Measurements from ENCODE around the gene FAM98B. TPM values are rescaled to one million over a fixed set of nuclear protein-coding genes. Genes with fewer than 3 reads are reported as not detected.

The FAM98B gene
- total and polyA plus RNA-seq, 9 of the 15 experiments (the other 6 are each of a cell fraction or from before 2014, with no cell fraction given), result 3.1 to 42.0 (median 9.4) TPM

DNA sequence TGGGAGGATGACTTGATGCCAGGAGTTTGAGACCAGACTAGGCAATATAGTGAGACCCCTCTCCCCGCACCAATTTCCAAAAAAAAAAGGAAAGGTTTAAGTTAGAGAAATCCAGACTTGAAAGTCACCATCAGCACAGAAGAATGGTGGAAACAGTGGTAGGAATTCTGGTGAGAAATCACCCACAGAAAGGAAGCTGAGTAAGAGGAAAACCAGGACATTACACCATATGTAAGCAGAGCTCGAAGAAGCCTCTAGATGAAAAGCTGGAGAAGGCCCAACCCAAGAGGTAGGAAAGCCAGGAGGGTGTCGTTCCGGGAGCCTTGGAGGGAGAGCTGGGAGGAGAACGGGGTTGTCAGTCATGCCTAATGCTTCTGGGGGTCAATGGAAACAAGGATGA, 70.2 kb downstream of the FAM98B start:
- no TSS peak for BruUV-seq (replicated peaks)
- ChIA-PET CTCF (ENCODE audit: low intra/inter-chr PET ratio) (no interaction called here), POLR2A (interaction anchor here (0.6 kb wide), 1 partner anchor 51 kb away, joined by 3 read pairs; no protein-coding TSS in a partner anchor)
- no peaks in the 10 kb centered on the region; a peak in 1 of 5 replicates for H3K4me1 ChIP-seq (replicated peaks in 1 of 2; ENCODE audit: control insufficient read depth in 2 of 2, insufficient read depth in 2 of 2, low read length in 2 of 2)
- H3K79me2 ChIP-seq (ENCODE audit: control insufficient read depth, insufficient read depth, low read length), result no peaks in the 10 kb centered on the region
- in situ Hi-C loops (cut with MboI) (no loop called here), intact Hi-C loops (cut with micrococcal nuclease) (no loop called here)
- no peaks in the 10 kb centered on the region for H4K20me1 ChIP-seq (replicated peaks; ENCODE audit: control insufficient read depth, insufficient read depth, low read length)
- no peak overlapping the region for H3K9ac ChIP-seq (ENCODE audit: insufficient read depth in 1 of 2, low read depth in 2 of 2, low read length in 2 of 2)
- H3K36me3 ChIP-seq (ENCODE audit: control insufficient read depth, insufficient read depth, low read length), result no peaks in the 10 kb centered on the region
- no peaks in the 10 kb centered on the region for H3K9me1 ChIP-seq (ENCODE audit: control insufficient read depth, insufficient read depth, low read length)
- no peak for TF ChIP-seq TEAD4 (IDR thresholded peaks at IDR 0.05; ENCODE audit: low read length)
- no peak for TF ChIP-seq TEAD4 (CRISPR knock-in tag; IDR thresholded peaks at IDR 0.05; ENCODE audit: borderline replicate concordance)
- FAIRE-seq, result no peak
- no peak overlapping the region for H2AFZ ChIP-seq (ENCODE audit: low read depth, low read length)
- 19% methylated on average over 4 of the region's 5 CpGs for WGBS (ENCODE audit: insufficient coverage, low coverage, missing lambda C conversion rate)
- H3K9me3 ChIP-seq (replicated peaks; ENCODE audit: control insufficient read depth, insufficient read depth, low read depth, low read length), result no peaks in the 10 kb centered on the region
- no peak for ATAC-seq
- no peak overlapping the region for H3K4me2 ChIP-seq (ENCODE audit: insufficient read depth, low read length)
- no peak overlapping the region for H3K4me3 ChIP-seq
- H3K27ac ChIP-seq (ENCODE audit: extremely low read depth, low read depth, low read length), result no peak overlapping the region
- no peak for DNase-seq (ENCODE audit: extremely low read depth in 1 of 4, low spot score in 3 of 4)
- H3K27me3 ChIP-seq (ENCODE audit: control insufficient read depth in 2 of 2, insufficient read depth in 2 of 2, low read length in 2 of 2), result no peaks in the 10 kb centered on the region; a peak in 2 of 5 replicates

DNA sequence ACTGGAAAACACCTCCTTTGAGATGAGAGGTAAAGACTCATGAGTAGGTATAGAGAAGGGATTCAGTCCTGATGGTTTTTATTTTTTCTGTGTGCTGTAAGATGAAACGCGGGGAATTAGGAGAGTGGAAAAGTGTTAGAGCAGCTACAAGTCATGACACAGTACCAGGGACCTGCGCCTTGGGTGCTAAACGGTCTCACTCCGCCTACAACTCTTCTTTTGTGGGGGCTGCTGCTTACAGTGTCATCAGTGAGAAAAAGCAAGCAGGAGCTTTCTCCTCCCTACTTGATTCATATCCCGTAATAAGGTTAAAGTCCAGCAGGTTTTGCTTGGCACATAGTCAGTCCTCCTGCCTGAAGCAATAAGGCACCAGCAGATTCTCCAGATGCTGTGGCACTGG, 71.6 kb downstream of the FAM98B start:
- Histone ChIP-seq H3K4me3 (no peak overlapping the region), H2AFZ (ENCODE audit: low read depth, low read length) (no peak overlapping the region), H3K27me3 (ENCODE audit: control insufficient read depth in 2 of 2, insufficient read depth in 2 of 2, low read length in 2 of 2) (no peaks in the 10 kb centered on the region; a peak in 2 of 5 replicates), H3K9ac (ENCODE audit: insufficient read depth in 1 of 2, low read depth in 2 of 2, low read length in 2 of 2) (no peak overlapping the region), H3K4me1 (replicated peaks in 1 of 2; ENCODE audit: control insufficient read depth in 2 of 2, insufficient read depth in 2 of 2, low read length in 2 of 2) (no peaks in the 10 kb centered on the region; a peak in 1 of 5 replicates), H3K4me2 (ENCODE audit: insufficient read depth, low read length) (no peak overlapping the region), H3K9me1 (ENCODE audit: control insufficient read depth, insufficient read depth, low read length) (no peaks in the 10 kb centered on the region), H4K20me1 (replicated peaks; ENCODE audit: control insufficient read depth, insufficient read depth, low read length) (no peaks in the 10 kb centered on the region), H3K9me3 (replicated peaks; ENCODE audit: control insufficient read depth, insufficient read depth, low read depth, low read length) (no peaks in the 10 kb centered on the region), H3K27ac (ENCODE audit: extremely low read depth, low read depth, low read length) (no peak overlapping the region), H3K36me3 (ENCODE audit: control insufficient read depth, insufficient read depth, low read length) (no peaks in the 10 kb centered on the region), H3K79me2 (ENCODE audit: control insufficient read depth, insufficient read depth, low read length) (no peaks in the 10 kb centered on the region)
- in situ Hi-C loops (cut with MboI) (no loop called here), intact Hi-C loops (cut with micrococcal nuclease) (no loop called here)
- no TSS peak for BruUV-seq (replicated peaks)
- ChIA-PET CTCF (ENCODE audit: low intra/inter-chr PET ratio) (no interaction called here), POLR2A (no interaction called here)
- FAIRE-seq (no peak), ATAC-seq (no peak), DNase-seq (ENCODE audit: extremely low read depth in 1 of 4, low spot score in 3 of 4) (no peak)
- 13% methylated on average over 6 of the region's 6 CpGs for WGBS (ENCODE audit: insufficient coverage, low coverage, missing lambda C conversion rate)
- TF ChIP-seq ADNP (tag; IDR thresholded peaks at IDR 0.05) (no peak), BRF1 (IDR thresholded peaks at IDR 0.05; ENCODE audit: borderline replicate concordance, extremely low read depth, insufficient read length) (no peak)
- TF ChIP-seq, protein P1, sequence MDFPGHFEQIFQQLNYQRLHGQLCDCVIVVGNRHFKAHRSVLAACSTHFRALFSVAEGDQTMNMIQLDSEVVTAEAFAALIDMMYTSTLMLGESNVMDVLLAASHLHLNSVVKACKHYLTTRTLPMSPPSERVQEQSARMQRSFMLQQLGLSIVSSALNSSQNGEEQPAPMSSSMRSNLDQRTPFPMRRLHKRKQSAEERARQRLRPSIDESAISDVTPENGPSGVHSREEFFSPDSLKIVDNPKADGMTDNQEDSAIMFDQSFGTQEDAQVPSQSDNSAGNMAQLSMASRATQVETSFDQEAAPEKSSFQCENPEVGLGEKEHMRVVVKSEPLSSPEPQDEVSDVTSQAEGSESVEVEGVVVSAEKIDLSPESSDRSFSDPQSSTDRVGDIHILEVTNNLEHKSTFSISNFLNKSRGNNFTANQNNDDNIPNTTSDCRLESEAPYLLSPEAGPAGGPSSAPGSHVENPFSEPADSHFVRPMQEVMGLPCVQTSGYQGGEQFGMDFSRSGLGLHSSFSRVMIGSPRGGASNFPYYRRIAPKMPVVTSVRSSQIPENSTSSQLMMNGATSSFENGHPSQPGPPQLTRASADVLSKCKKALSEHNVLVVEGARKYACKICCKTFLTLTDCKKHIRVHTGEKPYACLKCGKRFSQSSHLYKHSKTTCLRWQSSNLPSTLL (IDR thresholded peaks at IDR 0.05), result no peak
- TF ChIP-seq, protein P2, sequence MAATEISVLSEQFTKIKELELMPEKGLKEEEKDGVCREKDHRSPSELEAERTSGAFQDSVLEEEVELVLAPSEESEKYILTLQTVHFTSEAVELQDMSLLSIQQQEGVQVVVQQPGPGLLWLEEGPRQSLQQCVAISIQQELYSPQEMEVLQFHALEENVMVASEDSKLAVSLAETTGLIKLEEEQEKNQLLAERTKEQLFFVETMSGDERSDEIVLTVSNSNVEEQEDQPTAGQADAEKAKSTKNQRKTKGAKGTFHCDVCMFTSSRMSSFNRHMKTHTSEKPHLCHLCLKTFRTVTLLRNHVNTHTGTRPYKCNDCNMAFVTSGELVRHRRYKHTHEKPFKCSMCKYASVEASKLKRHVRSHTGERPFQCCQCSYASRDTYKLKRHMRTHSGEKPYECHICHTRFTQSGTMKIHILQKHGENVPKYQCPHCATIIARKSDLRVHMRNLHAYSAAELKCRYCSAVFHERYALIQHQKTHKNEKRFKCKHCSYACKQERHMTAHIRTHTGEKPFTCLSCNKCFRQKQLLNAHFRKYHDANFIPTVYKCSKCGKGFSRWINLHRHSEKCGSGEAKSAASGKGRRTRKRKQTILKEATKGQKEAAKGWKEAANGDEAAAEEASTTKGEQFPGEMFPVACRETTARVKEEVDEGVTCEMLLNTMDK (IDR thresholded peaks at IDR 0.05; ENCODE audit: borderline replicate concordance, insufficient read depth, low read depth, low read length, poor library complexity, severe bottlenecking), result no peak
- TF ChIP-seq, protein P3, sequence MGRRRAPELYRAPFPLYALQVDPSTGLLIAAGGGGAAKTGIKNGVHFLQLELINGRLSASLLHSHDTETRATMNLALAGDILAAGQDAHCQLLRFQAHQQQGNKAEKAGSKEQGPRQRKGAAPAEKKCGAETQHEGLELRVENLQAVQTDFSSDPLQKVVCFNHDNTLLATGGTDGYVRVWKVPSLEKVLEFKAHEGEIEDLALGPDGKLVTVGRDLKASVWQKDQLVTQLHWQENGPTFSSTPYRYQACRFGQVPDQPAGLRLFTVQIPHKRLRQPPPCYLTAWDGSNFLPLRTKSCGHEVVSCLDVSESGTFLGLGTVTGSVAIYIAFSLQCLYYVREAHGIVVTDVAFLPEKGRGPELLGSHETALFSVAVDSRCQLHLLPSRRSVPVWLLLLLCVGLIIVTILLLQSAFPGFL (CRISPR knock-in tag; IDR thresholded peaks at IDR 0.05), result no peak
- TF ChIP-seq, protein P4, sequence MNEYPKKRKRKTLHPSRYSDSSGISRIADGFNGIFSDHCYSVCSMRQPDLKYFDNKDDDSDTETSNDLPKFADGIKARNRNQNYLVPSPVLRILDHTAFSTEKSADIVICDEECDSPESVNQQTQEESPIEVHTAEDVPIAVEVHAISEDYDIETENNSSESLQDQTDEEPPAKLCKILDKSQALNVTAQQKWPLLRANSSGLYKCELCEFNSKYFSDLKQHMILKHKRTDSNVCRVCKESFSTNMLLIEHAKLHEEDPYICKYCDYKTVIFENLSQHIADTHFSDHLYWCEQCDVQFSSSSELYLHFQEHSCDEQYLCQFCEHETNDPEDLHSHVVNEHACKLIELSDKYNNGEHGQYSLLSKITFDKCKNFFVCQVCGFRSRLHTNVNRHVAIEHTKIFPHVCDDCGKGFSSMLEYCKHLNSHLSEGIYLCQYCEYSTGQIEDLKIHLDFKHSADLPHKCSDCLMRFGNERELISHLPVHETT (CRISPR knock-in tag; conservative IDR thresholded peaks at IDR 0.05 in 1 of 2, IDR thresholded peaks at IDR 0.05 in 1 of 2), result no peak
